GM12801 (cell line): Measurements from ENCODE around the gene CCDC148.

Experiments
- TF ChIP-seq, protein P1 (sequence below): IDR thresholded peaks from one replicate; pipeline ENCODE4 v1.5.1; 2011; ENCODE audit warnings: control low read depth; ENCODE audit not compliant: insufficient read length; ENCODE audit errors: extremely low read depth

CCDC148 gene

DNA sequence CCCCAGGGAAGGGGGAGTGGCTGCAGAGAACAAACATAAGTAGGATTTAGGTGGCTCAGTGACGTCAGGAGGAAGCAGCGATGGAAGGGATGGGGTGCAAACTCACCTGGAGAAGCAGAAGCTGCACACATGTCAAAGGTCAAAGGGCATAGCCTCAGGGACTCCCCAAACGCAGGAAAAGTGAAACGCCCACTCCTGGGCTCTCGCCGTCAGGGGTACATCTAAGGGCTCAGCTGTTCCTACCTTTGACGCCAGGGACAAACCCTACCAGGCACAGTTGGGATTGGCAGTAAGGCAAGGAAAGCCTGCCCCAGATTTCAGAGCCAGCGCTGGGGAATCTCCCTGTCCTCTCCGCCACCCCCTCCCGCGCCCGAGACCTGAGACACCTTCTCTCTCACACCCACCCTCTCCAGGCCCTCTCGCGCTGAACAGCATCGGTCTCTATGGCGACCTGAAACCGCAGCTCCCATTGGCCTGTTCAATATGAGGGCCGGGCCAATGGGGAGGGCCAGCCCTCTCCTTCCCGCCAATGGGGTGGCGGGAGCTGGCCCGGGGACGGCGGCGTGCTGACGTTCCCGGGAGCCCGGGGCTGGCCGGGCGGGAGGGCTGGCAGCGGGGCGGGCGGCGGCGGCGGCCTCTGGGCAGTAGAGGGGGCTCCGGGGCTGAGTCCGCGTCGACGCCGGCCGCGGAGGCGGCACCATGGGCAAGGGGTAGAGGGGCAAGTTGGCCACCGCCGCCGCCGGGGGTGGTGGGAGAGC lies at the start of gene CCDC148, which contains the start of gene PKP4:
TSS of gene CCDC148 (minus strand) at position 445 of the 758 bp plus-strand sequence. CDS start at position 131, 314 bp downstream.
TSS of gene PKP4 (plus strand) at position 644 of the 758 bp plus-strand sequence. CDS start 76,233 bp downstream, outside the sequence.
- TF ChIP-seq, protein P1, sequence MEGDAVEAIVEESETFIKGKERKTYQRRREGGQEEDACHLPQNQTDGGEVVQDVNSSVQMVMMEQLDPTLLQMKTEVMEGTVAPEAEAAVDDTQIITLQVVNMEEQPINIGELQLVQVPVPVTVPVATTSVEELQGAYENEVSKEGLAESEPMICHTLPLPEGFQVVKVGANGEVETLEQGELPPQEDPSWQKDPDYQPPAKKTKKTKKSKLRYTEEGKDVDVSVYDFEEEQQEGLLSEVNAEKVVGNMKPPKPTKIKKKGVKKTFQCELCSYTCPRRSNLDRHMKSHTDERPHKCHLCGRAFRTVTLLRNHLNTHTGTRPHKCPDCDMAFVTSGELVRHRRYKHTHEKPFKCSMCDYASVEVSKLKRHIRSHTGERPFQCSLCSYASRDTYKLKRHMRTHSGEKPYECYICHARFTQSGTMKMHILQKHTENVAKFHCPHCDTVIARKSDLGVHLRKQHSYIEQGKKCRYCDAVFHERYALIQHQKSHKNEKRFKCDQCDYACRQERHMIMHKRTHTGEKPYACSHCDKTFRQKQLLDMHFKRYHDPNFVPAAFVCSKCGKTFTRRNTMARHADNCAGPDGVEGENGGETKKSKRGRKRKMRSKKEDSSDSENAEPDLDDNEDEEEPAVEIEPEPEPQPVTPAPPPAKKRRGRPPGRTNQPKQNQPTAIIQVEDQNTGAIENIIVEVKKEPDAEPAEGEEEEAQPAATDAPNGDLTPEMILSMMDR = no peak

DNA sequence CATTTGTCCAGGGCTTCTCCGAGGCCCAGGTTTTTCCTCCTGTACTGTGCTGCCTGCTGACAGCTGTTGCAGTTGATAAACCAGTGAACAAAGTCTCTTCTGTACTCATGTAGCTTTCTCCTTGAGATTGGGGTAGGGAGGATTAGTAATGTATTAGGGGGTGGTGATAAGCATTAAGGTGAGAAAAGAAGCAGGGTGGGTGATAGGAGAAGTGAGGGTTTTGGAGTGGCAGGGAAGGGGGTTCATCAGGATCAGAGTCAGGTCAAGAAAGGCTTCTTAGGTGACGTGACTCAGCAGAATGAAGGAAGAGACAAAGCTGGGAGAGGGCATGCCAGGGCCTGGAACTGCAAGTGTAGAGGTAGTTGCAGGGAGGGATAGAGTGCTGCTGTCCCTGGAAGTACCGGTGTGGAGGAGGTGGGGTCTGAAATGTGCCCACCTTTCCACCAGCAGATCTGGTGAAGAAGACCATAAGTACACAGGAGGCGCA lies 48.9 kb upstream of the CCDC148 start:
- TF ChIP-seq, protein P1 = no peak

DNA sequence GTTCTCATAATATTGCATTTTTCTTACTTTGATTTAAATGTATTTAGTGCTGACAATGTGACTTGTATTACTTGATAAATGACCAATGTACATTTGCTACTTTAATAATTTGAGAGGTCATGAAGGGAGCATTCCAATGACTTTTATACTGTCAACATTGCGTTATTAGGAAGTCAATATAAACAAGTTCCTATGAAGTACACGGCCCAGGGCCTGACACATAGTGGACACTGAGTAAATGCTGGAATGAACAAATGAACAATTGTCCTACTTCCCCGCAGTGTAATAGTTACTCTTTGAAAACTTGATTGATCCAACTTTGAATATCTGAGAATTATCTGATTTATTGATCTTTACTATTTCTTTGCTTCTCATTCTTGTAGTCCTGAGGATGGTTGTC lies 47.5 kb upstream of the CCDC148 start:
- TF ChIP-seq, protein P1 = no peak

DNA sequence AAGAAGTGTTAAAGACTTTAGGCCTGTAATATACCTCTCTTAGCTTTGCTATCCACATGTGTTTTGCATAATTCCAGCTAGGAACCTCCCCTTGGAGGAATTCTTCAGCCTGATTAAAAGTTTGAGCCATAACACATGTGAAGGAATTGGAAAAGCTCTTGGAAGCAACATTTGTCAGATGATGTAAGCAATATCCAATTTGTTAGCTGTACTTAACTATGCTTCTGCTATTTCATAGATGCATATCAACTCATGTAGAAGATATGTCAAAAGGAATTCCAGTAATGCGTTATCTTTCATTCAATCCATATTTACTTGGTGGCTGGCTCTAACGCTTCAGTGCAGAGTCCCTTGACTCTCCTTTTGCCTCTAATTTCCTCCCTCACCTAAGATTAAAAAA lies 46.4 kb upstream of the CCDC148 start:
- TF ChIP-seq, protein P1 = no peak

DNA sequence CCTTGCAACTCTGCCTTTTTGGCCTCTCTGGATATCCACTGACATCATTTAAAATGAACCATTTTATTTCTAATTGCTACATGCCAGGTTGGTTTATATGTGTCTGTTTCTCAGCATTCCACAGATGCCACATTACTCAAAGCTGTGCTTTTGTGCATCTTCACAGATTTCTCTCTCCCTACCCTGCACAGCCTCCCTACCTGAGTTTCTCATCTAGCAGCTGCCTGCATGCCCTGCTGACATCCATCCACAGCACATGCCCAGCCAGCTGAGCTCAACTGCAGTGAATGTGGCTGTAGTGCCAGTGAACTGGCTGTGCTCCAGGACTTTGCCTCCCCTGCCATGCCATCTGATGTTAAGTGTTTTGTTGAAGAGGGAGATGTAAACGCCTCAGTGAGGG lies 44.7 kb upstream of the CCDC148 start:
- TF ChIP-seq, protein P1 = no peak

DNA sequence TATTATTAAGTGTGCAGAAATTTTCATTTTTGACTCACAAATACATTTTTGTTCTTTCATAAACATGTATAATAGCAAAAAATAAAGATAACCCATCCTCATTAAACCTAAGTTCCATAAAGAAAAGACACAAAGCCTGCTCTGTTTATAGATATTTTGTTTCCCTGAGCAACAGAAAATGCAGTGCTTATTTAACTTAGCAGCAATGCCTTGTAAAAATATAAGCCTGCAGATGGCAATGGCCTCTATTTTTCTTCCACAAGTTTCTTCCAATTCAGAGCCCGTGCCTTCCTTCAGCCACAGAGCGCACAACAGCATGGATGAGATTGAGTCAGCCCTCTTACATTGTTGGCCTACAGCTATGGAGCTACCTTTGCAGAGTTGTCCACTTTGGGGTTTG lies 43.8 kb upstream of the CCDC148 start:
- TF ChIP-seq, protein P1 = no peak

DNA sequence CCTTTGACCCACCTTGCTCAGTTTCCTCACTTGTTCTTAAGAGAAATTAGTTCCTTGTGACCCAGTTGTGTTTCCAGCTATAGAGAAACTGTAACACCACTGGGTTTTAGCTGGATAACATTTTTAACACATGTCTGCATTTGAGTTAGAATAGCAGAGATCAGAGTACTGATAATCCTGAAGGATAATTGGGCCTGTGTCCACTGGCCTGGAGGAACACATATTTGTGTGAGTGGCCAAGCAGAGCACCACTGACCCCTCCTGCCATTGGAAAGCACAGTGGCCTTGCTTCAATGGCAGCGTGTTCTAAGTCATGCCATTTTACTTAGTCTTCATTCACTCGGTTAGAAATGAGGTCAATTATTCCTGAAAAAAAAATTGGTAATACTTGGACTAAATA lies 42.8 kb upstream of the CCDC148 start:
- TF ChIP-seq, protein P1 = no peak
